Measurements from ENCODE around the gene ZNF213. TPM values are rescaled to one million over a fixed set of nuclear protein-coding genes. Genes with fewer than 3 reads are reported as not detected.
"Not testable (repeated sequence)": the region's sequence is repeated elsewhere in the genome, so short reads cannot be mapped to it uniquely, and the experiment has no call there.

ZNF213 gene
- total RNA-seq, 1 donor from 2014 or later, result 10.2 TPM

GRCh38 chr16:3175157-3176093, 40.6 kb downstream of the ZNF213 start:
- TF ChIP-seq CTCF (IDR thresholded peaks at IDR 0.05), result no peak

GRCh38 chr16:3179651-3180050, 44.8 kb downstream of the ZNF213 start:
- no peak for ATAC-seq
- Histone ChIP-seq H3K27me3 (ENCODE audit: low read depth) (peaks cover 96% of the 10 kb centered on the region), H3K36me3 (no peaks in the 10 kb centered on the region), H3K9me3 (no peaks in the 10 kb centered on the region), H3K27ac (no peak overlapping the region), H3K4me1 (peaks cover 15% of the 10 kb centered on the region), H3K4me3 (no peak overlapping the region)
- peak; percentile 11 for DNase-seq
- no peak for TF ChIP-seq CTCF (IDR thresholded peaks at IDR 0.05)
- intact Hi-C loops (cut with DNase I), result no loop called here

More at GRCh38 chr16:3175157-3176093, 40.6 kb downstream of the ZNF213 start:
- Histone ChIP-seq H3K4me3 (no peak overlapping the region), H3K4me1 (peaks cover 16% of the 10 kb centered on the region), H3K27me3 (ENCODE audit: low read depth) (peaks cover 100% of the 10 kb centered on the region), H3K9me3 (no peaks in the 10 kb centered on the region), H3K27ac (no peak overlapping the region), H3K36me3 (no peaks in the 10 kb centered on the region)
- intact Hi-C loops (cut with DNase I), result no loop called here
- ATAC-seq, result no peak
- DNase-seq, result peak; percentile 45

GRCh38 chr16:3180445-3180878, 45.6 kb downstream of the ZNF213 start:
- intact Hi-C loops (cut with DNase I), result no loop called here
- Histone ChIP-seq H3K27me3 (ENCODE audit: low read depth) (peaks cover 96% of the 10 kb centered on the region), H3K36me3 (no peaks in the 10 kb centered on the region)

GRCh38 chr16:3182293-3182607, 47.4 kb downstream of the ZNF213 start:
- H3K4me3 ChIP-seq; ATAC-seq; intact Hi-C loops (cut with DNase I); H3K9me3 ChIP-seq; H3K27ac ChIP-seq; DNase-seq; H3K36me3 ChIP-seq: not testable (repeated sequence)
- Histone ChIP-seq H3K4me1 (peaks cover 15% of the 10 kb centered on the region), H3K27me3 (ENCODE audit: low read depth) (peaks cover 96% of the 10 kb centered on the region)

More at GRCh38 chr16:3180445-3180878, 45.6 kb downstream of the ZNF213 start:
- ATAC-seq, result no peak
- TF ChIP-seq CTCF (IDR thresholded peaks at IDR 0.05), result no peak
- H3K4me1 ChIP-seq, result peaks cover 15% of the 10 kb centered on the region
- H3K4me3 ChIP-seq, result no peak overlapping the region
- no peak for DNase-seq
- H3K9me3 ChIP-seq, result no peaks in the 10 kb centered on the region
- no peak overlapping the region for H3K27ac ChIP-seq

GRCh38 chr16:3182608-3183444, 48.0 kb downstream of the ZNF213 start:
- no peak overlapping the region for H3K27ac ChIP-seq
- no peaks in the 10 kb centered on the region for H3K9me3 ChIP-seq
- peak; percentile 76 to 84 for ATAC-seq
- peak; percentile 36 for TF ChIP-seq CTCF (IDR thresholded peaks at IDR 0.05)
- peaks cover 96% of the 10 kb centered on the region for H3K27me3 ChIP-seq (ENCODE audit: low read depth)
- H3K36me3 ChIP-seq, result no peaks in the 10 kb centered on the region
- intact Hi-C loops (cut with DNase I), result no loop called here
- peak; percentile 68 for DNase-seq
- peaks cover 15% of the 10 kb centered on the region for H3K4me1 ChIP-seq
- H3K4me3 ChIP-seq, result peak overlapping the region; percentile 42
